Ascending aorta (tissue), 2 donors: Measurements from ENCODE around the gene RASL10A. TPM values are rescaled to one million over a fixed set of nuclear protein-coding genes. Genes with fewer than 3 reads are reported as not detected.

Experiments used
- DNase-seq, 2 donors: peaks; one replicate each; pipeline ENCODE4 v3.0.0-alpha.2; 2019; ENCODE audit warnings: low spot score in 2 of 2
- H3K27ac ChIP-seq, 2 donors: fragments of 200-600 bp; sonication (generic); one replicate each; pipeline ENCODE4 v1.5.1; 2016 to 2017; ENCODE audit warnings: mild to moderate bottlenecking in 1 of 2
- H3K27me3 ChIP-seq: fragments of 200-600 bp; sonication (generic); one replicate; pipeline ENCODE4 v1.5.1; 2017
- H3K36me3 ChIP-seq, 2 donors: fragments of 200-600 bp; sonication (generic); one replicate each; pipeline ENCODE4 v1.5.1; 2016
- H3K4me1 ChIP-seq, 2 donors: fragments of 200-600 bp; sonication (generic); one replicate each; pipeline ENCODE4 v1.5.1; 2016 to 2017; ENCODE audit warnings: mild to moderate bottlenecking in 1 of 2
- H3K4me3 ChIP-seq, 2 donors: fragments of 200-600 bp; sonication (generic); one replicate each; pipeline ENCODE4 v1.5.1; 2016 to 2017; ENCODE audit warnings: mild to moderate bottlenecking in 1 of 2
- H3K9me3 ChIP-seq, 2 donors: fragments of 200-600 bp; sonication (generic); one replicate each; pipeline ENCODE4 v1.5.1; 2016
- CTCF ChIP-seq, 3 experiments: fragments of 200-600 bp in 2 of 3; fragments of 450-650 bp in 1 of 3; sonication (generic) in 2 of 3; IDR thresholded peaks; one replicate each; pipeline ENCODE4 v1.5.1; 2016 to 2019; ENCODE audit warnings: antibody characterized with exemption in 3 of 3, mild to moderate bottlenecking in 1 of 3, moderate library complexity in 1 of 3
- intact Hi-C: fragments of 100-400 bp; cut with DNase I; formaldehyde crosslinking; loops from one replicate; pipeline ENCODE4 v1.15.1; 2023
- total RNA-seq: library from RNA; depleted of rRNA; stranded (reverse); fragments of >200 nt; gene quantifications from one replicate; pipeline ENCODE4 v1.1.0, GENCODE V29; 2016

RASL10A gene
- total RNA-seq, 1 donor from 2014 or later, result not detected

- H3K27ac ChIP-seq, result no peak overlapping the region
These were observed 3.0 kb downstream of the RASL10A start for GRCh38 chr22:29312218-29313125.

DNA sequence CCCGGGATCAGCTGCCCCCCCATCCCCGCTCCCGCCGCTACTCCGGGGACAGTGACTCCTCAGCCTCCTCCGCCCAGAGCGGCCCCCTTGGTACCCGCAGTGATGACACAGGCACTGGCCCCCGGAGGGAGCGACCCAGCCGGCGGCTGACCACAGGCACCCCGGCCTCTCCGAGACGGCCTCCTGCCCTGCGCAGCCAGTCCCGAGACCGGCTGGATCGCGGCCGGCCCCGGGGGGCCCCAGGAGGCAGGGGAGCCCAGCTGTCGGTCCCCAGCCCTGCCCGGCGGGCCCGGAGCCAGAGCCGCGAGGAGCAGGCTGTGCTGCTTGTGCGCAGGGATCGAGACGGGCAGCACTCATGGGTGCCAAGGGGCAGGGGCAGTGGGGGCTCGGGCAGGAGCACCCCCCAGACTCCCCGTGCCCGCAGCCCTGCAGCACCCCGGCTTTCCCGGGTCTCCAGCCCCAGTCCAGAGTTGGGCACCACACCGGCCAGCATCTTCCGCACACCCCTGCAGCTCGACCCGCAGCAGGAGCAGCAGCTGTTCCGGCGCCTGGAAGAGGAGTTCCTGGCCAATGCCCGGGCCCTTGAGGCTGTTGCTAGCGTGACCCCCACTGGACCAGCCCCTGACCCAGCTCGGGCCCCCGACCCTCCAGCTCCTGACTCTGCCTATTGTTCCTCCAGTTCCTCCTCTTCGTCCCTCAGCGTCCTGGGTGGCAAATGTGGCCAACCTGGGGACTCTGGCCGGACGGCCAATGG is 3.9 kb downstream of the RASL10A start:
- peaks cover 35 to 61% of the 10 kb centered on the region in 2 donors for H3K4me1 ChIP-seq
- H3K36me3 ChIP-seq, result no peaks in the 10 kb centered on the region
- peaks cover 13% of the 10 kb centered on the region for H3K27me3 ChIP-seq
- peak overlapping the region; percentile 48 to 69 for H3K27ac ChIP-seq
- no peak for DNase-seq
- TF ChIP-seq CTCF (IDR thresholded peaks at IDR 0.05), result no peak
- peak overlapping the region; percentile 21 to 55 for H3K4me3 ChIP-seq
- intact Hi-C loops, result loop anchor here (1.0 kb wide), 1 partner anchor 242 kb away; the partner anchor contains the start of gene THOC5
- H3K9me3 ChIP-seq, result no peaks in the 10 kb centered on the region

More at GRCh38 chr22:29312218-29313125, 3.0 kb downstream of the RASL10A start:
- Histone ChIP-seq H3K27me3 (peaks cover 13% of the 10 kb centered on the region), H3K9me3 (no peaks in the 10 kb centered on the region), H3K4me3 (no peak overlapping the region), H3K36me3 (no peaks in the 10 kb centered on the region), H3K4me1 (peaks cover 35 to 58% of the 10 kb centered on the region in 2 donors)
- intact Hi-C loops, result no loop called here
- TF ChIP-seq CTCF (IDR thresholded peaks at IDR 0.05), result no peak
- no peak for DNase-seq

- Histone ChIP-seq H3K27me3 (peaks cover 12% of the 10 kb centered on the region), H3K9me3 (no peaks in the 10 kb centered on the region), H3K4me3 (peak overlapping the region in 1 of 2 donors; percentile 55), H3K36me3 (no peaks in the 10 kb centered on the region), H3K27ac (peak overlapping the region; percentile 69 to 87), H3K4me1 (peaks cover 35 to 61% of the 10 kb centered on the region in 2 donors)
- intact Hi-C loops, result loop anchor here (1.0 kb wide), 1 partner anchor 242 kb away; the partner anchor contains the start of gene THOC5
- TF ChIP-seq CTCF (IDR thresholded peaks at IDR 0.05), result no peak
- DNase-seq, result peak; percentile 92 to 99
These were observed 4.6 kb downstream of the RASL10A start for GRCh38 chr22:29310863-29311339.

- intact Hi-C loops, result no loop called here
- H3K4me3 ChIP-seq, result peak overlapping the region in 1 of 2 donors; percentile 39
- peaks cover 31 to 58% of the 10 kb centered on the region in 2 donors for H3K4me1 ChIP-seq
- peaks cover 6% of the 10 kb centered on the region for H3K27me3 ChIP-seq
- no peaks in the 10 kb centered on the region for H3K9me3 ChIP-seq
- no peak for DNase-seq
- peak overlapping the region; percentile 68 to 87 for H3K27ac ChIP-seq
- H3K36me3 ChIP-seq, result no peaks in the 10 kb centered on the region
- no peak for TF ChIP-seq CTCF (IDR thresholded peaks at IDR 0.05)
These were observed 5.2 kb downstream of the RASL10A start for GRCh38 chr22:29310065-29310862.
